ENCODE results near the gene HMGCS2. TPM values are rescaled to one million over a fixed set of nuclear protein-coding genes. Genes with fewer than 3 reads are reported as not detected.
A peak's percentile ranks its signal among the peaks of the same experiment; 100 is the strongest.

Gene HMGCS2
- total and polyA plus RNA-seq, 10 of the 15 experiments (the other 5 are each of a cell fraction or from before 2014, with no cell fraction given) = 0.49 TPM; not detected in 9

DNA sequence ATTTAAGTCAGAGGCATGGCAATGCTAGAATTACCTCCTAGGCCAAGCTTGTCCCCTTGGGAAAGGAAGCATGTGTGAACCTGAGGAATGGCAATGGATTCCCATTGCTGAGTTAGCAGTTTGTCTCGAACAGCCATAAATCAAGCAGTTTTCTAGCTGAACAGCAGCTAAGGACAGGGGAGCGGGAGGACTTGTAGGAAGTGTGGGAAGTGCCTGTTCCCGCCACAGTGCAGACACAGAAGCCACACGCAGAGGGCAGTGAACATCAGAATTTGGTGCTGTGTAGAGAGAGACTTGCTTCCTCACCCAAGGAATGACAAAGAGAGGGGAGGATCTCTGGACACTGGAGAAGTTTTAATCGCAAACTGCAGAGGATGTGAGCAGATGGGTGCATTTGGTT, 53.2 kb downstream of the HMGCS2 start:
- TF ChIP-seq, protein P1, sequence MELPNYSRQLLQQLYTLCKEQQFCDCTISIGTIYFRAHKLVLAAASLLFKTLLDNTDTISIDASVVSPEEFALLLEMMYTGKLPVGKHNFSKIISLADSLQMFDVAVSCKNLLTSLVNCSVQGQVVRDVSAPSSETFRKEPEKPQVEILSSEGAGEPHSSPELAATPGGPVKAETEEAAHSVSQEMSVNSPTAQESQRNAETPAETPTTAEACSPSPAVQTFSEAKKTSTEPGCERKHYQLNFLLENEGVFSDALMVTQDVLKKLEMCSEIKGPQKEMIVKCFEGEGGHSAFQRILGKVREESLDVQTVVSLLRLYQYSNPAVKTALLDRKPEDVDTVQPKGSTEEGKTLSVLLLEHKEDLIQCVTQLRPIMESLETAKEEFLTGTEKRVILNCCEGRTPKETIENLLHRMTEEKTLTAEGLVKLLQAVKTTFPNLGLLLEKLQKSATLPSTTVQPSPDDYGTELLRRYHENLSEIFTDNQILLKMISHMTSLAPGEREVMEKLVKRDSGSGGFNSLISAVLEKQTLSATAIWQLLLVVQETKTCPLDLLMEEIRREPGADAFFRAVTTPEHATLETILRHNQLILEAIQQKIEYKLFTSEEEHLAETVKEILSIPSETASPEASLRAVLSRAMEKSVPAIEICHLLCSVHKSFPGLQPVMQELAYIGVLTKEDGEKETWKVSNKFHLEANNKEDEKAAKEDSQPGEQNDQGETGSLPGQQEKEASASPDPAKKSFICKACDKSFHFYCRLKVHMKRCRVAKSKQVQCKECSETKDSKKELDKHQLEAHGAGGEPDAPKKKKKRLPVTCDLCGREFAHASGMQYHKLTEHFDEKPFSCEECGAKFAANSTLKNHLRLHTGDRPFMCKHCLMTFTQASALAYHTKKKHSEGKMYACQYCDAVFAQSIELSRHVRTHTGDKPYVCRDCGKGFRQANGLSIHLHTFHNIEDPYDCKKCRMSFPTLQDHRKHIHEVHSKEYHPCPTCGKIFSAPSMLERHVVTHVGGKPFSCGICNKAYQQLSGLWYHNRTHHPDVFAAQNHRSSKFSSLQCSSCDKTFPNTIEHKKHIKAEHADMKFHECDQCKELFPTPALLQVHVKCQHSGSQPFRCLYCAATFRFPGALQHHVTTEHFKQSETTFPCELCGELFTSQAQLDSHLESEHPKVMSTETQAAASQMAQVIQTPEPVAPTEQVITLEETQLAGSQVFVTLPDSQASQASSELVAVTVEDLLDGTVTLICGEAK (IDR thresholded peaks at IDR 0.05; ENCODE audit: borderline replicate concordance) = no peak
- TF ChIP-seq IKZF1 (conservative IDR thresholded peaks at IDR 0.05) (no peak), CBFB (IDR thresholded peaks at IDR 0.05; ENCODE audit: low read depth) (no peak), CBX5 (IDR thresholded peaks at IDR 0.05; ENCODE audit: low read depth) (no peak), RB1 (IDR thresholded peaks at IDR 0.05; ENCODE audit: borderline replicate concordance) (no peak), PAX5 (IDR thresholded peaks at IDR 0.05; ENCODE audit: borderline replicate concordance, low read depth, low read length) (no peak), LARP7 (IDR thresholded peaks at IDR 0.05) (no peak), MEF2A (IDR thresholded peaks at IDR 0.05; ENCODE audit: insufficient read depth, low read depth, low read length) (no peak)
- TF ChIP-seq, protein P2, sequence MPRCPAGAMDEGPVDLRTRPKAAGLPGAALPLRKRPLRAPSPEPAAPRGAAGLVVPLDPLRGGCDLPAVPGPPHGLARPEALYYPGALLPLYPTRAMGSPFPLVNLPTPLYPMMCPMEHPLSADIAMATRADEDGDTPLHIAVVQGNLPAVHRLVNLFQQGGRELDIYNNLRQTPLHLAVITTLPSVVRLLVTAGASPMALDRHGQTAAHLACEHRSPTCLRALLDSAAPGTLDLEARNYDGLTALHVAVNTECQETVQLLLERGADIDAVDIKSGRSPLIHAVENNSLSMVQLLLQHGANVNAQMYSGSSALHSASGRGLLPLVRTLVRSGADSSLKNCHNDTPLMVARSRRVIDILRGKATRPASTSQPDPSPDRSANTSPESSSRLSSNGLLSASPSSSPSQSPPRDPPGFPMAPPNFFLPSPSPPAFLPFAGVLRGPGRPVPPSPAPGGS (IDR thresholded peaks at IDR 0.05; ENCODE audit: borderline replicate concordance, insufficient read depth, low read depth, low read length, poor library complexity, severe bottlenecking) = no peak
- TF ChIP-seq, protein P3, sequence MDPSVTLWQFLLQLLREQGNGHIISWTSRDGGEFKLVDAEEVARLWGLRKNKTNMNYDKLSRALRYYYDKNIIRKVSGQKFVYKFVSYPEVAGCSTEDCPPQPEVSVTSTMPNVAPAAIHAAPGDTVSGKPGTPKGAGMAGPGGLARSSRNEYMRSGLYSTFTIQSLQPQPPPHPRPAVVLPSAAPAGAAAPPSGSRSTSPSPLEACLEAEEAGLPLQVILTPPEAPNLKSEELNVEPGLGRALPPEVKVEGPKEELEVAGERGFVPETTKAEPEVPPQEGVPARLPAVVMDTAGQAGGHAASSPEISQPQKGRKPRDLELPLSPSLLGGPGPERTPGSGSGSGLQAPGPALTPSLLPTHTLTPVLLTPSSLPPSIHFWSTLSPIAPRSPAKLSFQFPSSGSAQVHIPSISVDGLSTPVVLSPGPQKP (IDR thresholded peaks at IDR 0.05; ENCODE audit: low read depth, low read length) = no peak
- no peak for DNase-seq (ENCODE audit: low read depth, low spot score)
- Histone ChIP-seq H3K27me3 (replicated peaks in 1 of 2; ENCODE audit: control insufficient read depth in 2 of 2, insufficient read depth in 2 of 2, low read length in 1 of 2) (peaks cover 0 to 2% of the 10 kb centered on the region in 2 experiments; a peak in 3 of 4 replicates), H3K27ac (ENCODE audit: control insufficient read depth, insufficient read depth) (no peak overlapping the region), H3K4me2 (ENCODE audit: control insufficient read depth, insufficient read depth) (no peak overlapping the region; the same call in 1 of the 2 replicates), H3K9me3 (replicated peaks; ENCODE audit: control insufficient read depth, insufficient read depth, low read length) (peaks cover 3% of the 10 kb centered on the region; the same call in 1 of the 3 replicates), H2AFZ (ENCODE audit: control insufficient read depth, low read depth, low read length) (peak overlapping the region; percentile 3; the same call in 1 of the 2 replicates), H3K36me3 (ENCODE audit: control insufficient read depth in 2 of 2, insufficient read depth in 2 of 2, low read length in 1 of 2) (no peaks in the 10 kb centered on the region), H3K9ac (ENCODE audit: control insufficient read depth, insufficient read depth, low read length) (no peak overlapping the region), H3K4me3 (no peak overlapping the region), H4K20me1 (ENCODE audit: control insufficient read depth, insufficient read depth) (no peaks in the 10 kb centered on the region), H3K79me2 (ENCODE audit: control insufficient read depth, insufficient read depth, low read length) (no peaks in the 10 kb centered on the region; the same call in none of the 2 replicates), H3K4me1 (ENCODE audit: control insufficient read depth, insufficient read depth, low read length) (no peaks in the 10 kb centered on the region)
- ChIA-PET RAD21 (ENCODE audit: unreplicated experiment) (no interaction called here), CTCF (no interaction called here), POLR2A (no interaction called here), SMC1A (ENCODE audit: uncharacterized antibody, unreplicated experiment) (interaction anchor here (0.7 kb wide), 1 partner anchor 13 kb away, joined by 3 read pairs; no protein-coding TSS in a partner anchor)
- BruUV-seq (replicated peaks) = no TSS peak
- 43% methylated on average over 5 of the region's 5 CpGs for WGBS (ENCODE audit: insufficient coverage, insufficient replicate concordance, low lambda C conversion rate, missing lambda C conversion rate)
- no peak for ATAC-seq
- in situ Hi-C loops (cut with MboI) = no loop called here
- intact Hi-C loops (cut with micrococcal nuclease; ENCODE audit: unreplicated experiment) = no loop called here
- no peak for FAIRE-seq
